HepG2 (cell line): ENCODE measurements around the gene FXN. TPM values are rescaled to one million over a fixed set of nuclear protein-coding genes. Genes with fewer than 3 reads are reported as not detected.

Experiments
- CENPT ChIP-seq: sonication (generic); formaldehyde crosslinking; IDR thresholded peaks from 2 replicates; pipeline ENCODE4 v1.8.0; 2022; ENCODE audit warnings: low read depth, mild to moderate bottlenecking, moderate library complexity, missing genetic modification reagents
- DDIT3 ChIP-seq: sonication (generic); formaldehyde crosslinking; IDR thresholded peaks from 2 replicates; pipeline ENCODE4 v1.4.0; 2020; ENCODE audit warnings: mild to moderate bottlenecking, missing genetic modification reagents
- HIVEP1 ChIP-seq: sonication (generic); formaldehyde crosslinking; IDR thresholded peaks from 2 replicates; pipeline ENCODE4 v1.4.0; 2020; ENCODE audit warnings: mild to moderate bottlenecking, missing genetic modification reagents
- KMT2A ChIP-seq: sonication (generic); formaldehyde crosslinking; IDR thresholded peaks from 2 replicates; pipeline ENCODE4 v1.4.0; 2020; ENCODE audit warnings: missing genetic modification reagents
- MED1 ChIP-seq: sonication (generic); formaldehyde crosslinking; IDR thresholded peaks from 2 replicates; pipeline ENCODE4 v1.4.0; 2020; ENCODE audit warnings: missing genetic modification reagents
- NCOA1 ChIP-seq: sonication (generic); formaldehyde crosslinking; IDR thresholded peaks from 2 replicates; pipeline ENCODE4 v1.9.0; 2021; ENCODE audit warnings: missing genetic modification reagents
- POLR2A ChIP-seq, 2 experiments: IDR thresholded peaks; 2 replicates each; pipeline ENCODE4 v1.6.1; 2011; ENCODE audit warnings: low read depth in 2 of 2, low read length in 2 of 2, mild to moderate bottlenecking in 1 of 2, moderate library complexity in 1 of 2; ENCODE audit not compliant: insufficient read depth in 1 of 2
- SAFB2 ChIP-seq: sonication (generic); formaldehyde crosslinking; IDR thresholded peaks from 2 replicates; pipeline ENCODE4 v1.5.1; 2020; ENCODE audit warnings: missing genetic modification reagents, low read depth, mild to moderate bottlenecking, borderline replicate concordance
- SIN3B ChIP-seq: fragments of 150-350 bp; IDR thresholded peaks from 2 replicates; pipeline ENCODE4 v1.6.1; 2014; ENCODE audit warnings: low read length
- ZBTB4 ChIP-seq: sonication (generic); formaldehyde crosslinking; IDR thresholded peaks from 2 replicates; pipeline ENCODE4 v1.4.0; 2020; ENCODE audit warnings: missing genetic modification reagents, mild to moderate bottlenecking, borderline replicate concordance
- ZBTB44 ChIP-seq: sonication (generic); formaldehyde crosslinking; IDR thresholded peaks from 2 replicates; pipeline ENCODE4 v1.4.0; 2020; ENCODE audit warnings: missing genetic modification reagents
- ZMYM2 ChIP-seq: sonication (generic); formaldehyde crosslinking; IDR thresholded peaks from 2 replicates; pipeline ENCODE4 v1.8.0; 2022; ENCODE audit warnings: mild to moderate bottlenecking, missing genetic modification reagents
- ZNF234 ChIP-seq: sonication (generic); formaldehyde crosslinking; conservative IDR thresholded peaks from 2 replicates; pipeline ENCODE4 v1.5.1; 2020; ENCODE audit warnings: mild to moderate bottlenecking, missing genetic modification reagents
- ZNF263 ChIP-seq: sonication (generic); formaldehyde crosslinking; IDR thresholded peaks from 2 replicates; pipeline ENCODE4 v1.4.0; 2020; ENCODE audit warnings: missing genetic modification reagents
- ZNF441 ChIP-seq: sonication (generic); formaldehyde crosslinking; IDR thresholded peaks from 2 replicates; pipeline ENCODE4 v1.7.0; 2021; ENCODE audit warnings: missing genetic modification reagents, borderline replicate concordance
- ZNF672 ChIP-seq: sonication (generic); formaldehyde crosslinking; IDR thresholded peaks from 2 replicates; pipeline ENCODE4 v1.8.1; 2022; ENCODE audit warnings: missing genetic modification reagents
- ZNF740 ChIP-seq: sonication (generic); formaldehyde crosslinking; IDR thresholded peaks from 2 replicates; pipeline ENCODE4 v1.4.0; 2020; ENCODE audit warnings: missing genetic modification reagents
- ZNF768 ChIP-seq: sonication (generic); formaldehyde crosslinking; IDR thresholded peaks from 2 replicates; pipeline ENCODE4 v1.4.0; 2020; ENCODE audit warnings: missing genetic modification reagents
- ZSCAN25 ChIP-seq: sonication (generic); formaldehyde crosslinking; IDR thresholded peaks from 2 replicates; pipeline ENCODE4 v1.8.0; 2022; ENCODE audit warnings: mild to moderate bottlenecking, missing genetic modification reagents
- polyA plus RNA-seq, 8 experiments: library from polyadenylated mRNA; depleted of rRNA in 3 of 8; stranded (reverse) in 7 of 8; unstranded in 1 of 8; fragments of >200 nt; fragmentation: Illumina TruSeq in 4 of 8; extraction: Trizol in 4 of 8; gene quantifications; 2 replicates each; pipeline versions ENCODE4 v1.2.1 to v1.2.3, GENCODE V29; 2011 to 2016; ENCODE audit warnings: low read depth in 4 of 8, missing spikeins in 1 of 8, mixed read lengths in 1 of 8; ENCODE audit not compliant: insufficient read depth in 1 of 8
- total RNA-seq, 5 experiments: library from RNA; depleted of rRNA; stranded (reverse); fragments of >200 nt; fragmentation: Illumina TruSeq; extraction: Trizol; gene quantifications; 2 replicates each; pipeline ENCODE4 v1.2.3, GENCODE V29; 2016; ENCODE audit warnings: low read depth in 1 of 5
- TF ChIP-seq, protein P1 (sequence below): IDR thresholded peaks from 2 replicates; pipeline ENCODE4 v1.6.1; 2016; ENCODE audit warnings: low read depth, borderline replicate concordance
- TF ChIP-seq, protein P2 (sequence below): sonication (generic); formaldehyde crosslinking; conservative IDR thresholded peaks from 2 replicates; pipeline ENCODE4 v1.4.0; 2020; ENCODE audit warnings: missing genetic modification reagents
- TF ChIP-seq, protein P3 (sequence below): IDR thresholded peaks from 2 replicates; pipeline ENCODE4 v1.6.1; 2016

Gene FXN
- total and polyA plus RNA-seq, 2 of the 13 experiments (the other 11 are each of a cell fraction or from before 2014, with no cell fraction given) = 24.1 to 26.0 TPM

- TF ChIP-seq ZNF441 (CRISPR knock-in tag) (peak; percentile 45; the same call in 1 of the 2 replicates), KMT2A (peak; percentile 58), ZNF740 (CRISPR knock-in tag) (peak; percentile 72; the same call in 1 of the 2 replicates), HIVEP1 (no peak), SIN3B (no peak), MED1 (CRISPR knock-in tag) (peak; percentile 89), ZBTB44 (CRISPR knock-in tag) (no peak), SAFB2 (CRISPR knock-in tag) (no peak), ZNF768 (no peak; the same call in 1 of the 2 replicates), ZNF672 (CRISPR knock-in tag) (no peak), ZSCAN25 (no peak), ZNF263 (CRISPR knock-in tag) (peak; percentile 97), CENPT (no peak), DDIT3 (CRISPR knock-in tag) (no peak), ZMYM2 (CRISPR knock-in tag) (no peak), ZNF234 (no peak), NCOA1 (CRISPR knock-in tag) (no peak), ZBTB4 (CRISPR knock-in tag) (peak; percentile 25; the same call in 1 of the 2 replicates), POLR2A (IDR thresholded peaks at IDR 0.05; ENCODE audit: insufficient read depth in 1 of 2, low read depth in 2 of 2, low read length in 2 of 2) (peak in 1 of 2 experiments; percentile 67; a peak in 2 of 4 replicates)
- TF ChIP-seq, protein P1, sequence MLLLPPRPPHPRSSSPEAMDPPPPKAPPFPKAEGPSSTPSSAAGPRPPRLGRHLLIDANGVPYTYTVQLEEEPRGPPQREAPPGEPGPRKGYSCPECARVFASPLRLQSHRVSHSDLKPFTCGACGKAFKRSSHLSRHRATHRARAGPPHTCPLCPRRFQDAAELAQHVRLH = peak; percentile 25; the same call in 1 of the 2 replicates
- TF ChIP-seq, protein P2, sequence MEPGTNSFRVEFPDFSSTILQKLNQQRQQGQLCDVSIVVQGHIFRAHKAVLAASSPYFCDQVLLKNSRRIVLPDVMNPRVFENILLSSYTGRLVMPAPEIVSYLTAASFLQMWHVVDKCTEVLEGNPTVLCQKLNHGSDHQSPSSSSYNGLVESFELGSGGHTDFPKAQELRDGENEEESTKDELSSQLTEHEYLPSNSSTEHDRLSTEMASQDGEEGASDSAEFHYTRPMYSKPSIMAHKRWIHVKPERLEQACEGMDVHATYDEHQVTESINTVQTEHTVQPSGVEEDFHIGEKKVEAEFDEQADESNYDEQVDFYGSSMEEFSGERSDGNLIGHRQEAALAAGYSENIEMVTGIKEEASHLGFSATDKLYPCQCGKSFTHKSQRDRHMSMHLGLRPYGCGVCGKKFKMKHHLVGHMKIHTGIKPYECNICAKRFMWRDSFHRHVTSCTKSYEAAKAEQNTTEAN (CRISPR knock-in tag) = 0 out of 2 replicates have a peak, but pooled peaks have one; percentile 40
- TF ChIP-seq, protein P3, sequence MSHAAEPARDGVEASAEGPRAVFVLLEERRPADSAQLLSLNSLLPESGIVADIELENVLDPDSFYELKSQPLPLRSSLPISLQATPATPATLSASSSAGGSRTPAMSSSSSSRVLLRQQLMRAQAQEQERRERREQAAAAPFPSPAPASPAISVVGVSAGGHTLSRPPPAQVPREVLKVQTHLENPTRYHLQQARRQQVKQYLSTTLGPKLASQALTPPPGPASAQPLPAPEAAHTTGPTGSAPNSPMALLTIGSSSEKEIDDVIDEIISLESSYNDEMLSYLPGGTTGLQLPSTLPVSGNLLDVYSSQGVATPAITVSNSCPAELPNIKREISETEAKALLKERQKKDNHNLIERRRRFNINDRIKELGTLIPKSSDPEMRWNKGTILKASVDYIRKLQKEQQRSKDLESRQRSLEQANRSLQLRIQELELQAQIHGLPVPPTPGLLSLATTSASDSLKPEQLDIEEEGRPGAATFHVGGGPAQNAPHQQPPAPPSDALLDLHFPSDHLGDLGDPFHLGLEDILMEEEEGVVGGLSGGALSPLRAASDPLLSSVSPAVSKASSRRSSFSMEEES (CRISPR knock-in tag) = peak; percentile 65
Observed at GRCh38 chr9:69120380-69121154, 85.0 kb downstream of the FXN start (continued).
